Skeletal muscle tissue (tissue), 4 donors: ENCODE measurements around the gene DNAJC25. TPM values are rescaled to one million over a fixed set of nuclear protein-coding genes. Genes with fewer than 3 reads are reported as not detected.

ENCODE experiments used
- H3K27ac ChIP-seq: one replicate; pipeline ENCODE4 v1.7.0; 2013; ENCODE audit warnings: mild to moderate bottlenecking, low read depth, low read length, inconsistent platforms
- H3K27me3 ChIP-seq, 3 donors: one replicate each; pipeline ENCODE4 v1.7.0; 2013; ENCODE audit warnings: low read length in 3 of 3; ENCODE audit not compliant: control insufficient read depth in 3 of 3, insufficient read depth in 3 of 3
- H3K36me3 ChIP-seq, 3 donors: one replicate each; pipeline ENCODE4 v1.7.0; 2013; ENCODE audit warnings: low read length in 3 of 3; ENCODE audit not compliant: control insufficient read depth in 3 of 3, insufficient read depth in 3 of 3
- H3K4me1 ChIP-seq, 3 donors: one replicate each; pipeline ENCODE4 v1.7.0; 2013; ENCODE audit warnings: low read length in 3 of 3, mild to moderate bottlenecking in 3 of 3; ENCODE audit not compliant: control insufficient read depth in 3 of 3, insufficient read depth in 3 of 3
- H3K4me3 ChIP-seq, 3 donors: one replicate each; pipeline ENCODE4 v1.7.0; 2013; ENCODE audit warnings: low read length in 3 of 3
- H3K9ac ChIP-seq, 3 donors: one replicate each; pipeline ENCODE4 v1.7.0; 2013; ENCODE audit warnings: low read length in 3 of 3, mild to moderate bottlenecking in 3 of 3, moderate library complexity in 2 of 3, low read depth in 1 of 3
- H3K9me3 ChIP-seq, 3 donors: one replicate each; pipeline ENCODE4 v1.7.0; 2013; ENCODE audit warnings: low read length in 3 of 3; ENCODE audit not compliant: control insufficient read depth in 3 of 3
- total RNA-seq: library from RNA; depleted of rRNA; stranded (reverse); fragments of >200 nt; gene quantifications from one replicate; pipeline ENCODE4 v1.2.3, GENCODE V29; 2014
- donor health status: Osteomylitis.

Gene DNAJC25
- total RNA-seq, 1 donor from 2014 or later, result 2.1 TPM

DNA sequence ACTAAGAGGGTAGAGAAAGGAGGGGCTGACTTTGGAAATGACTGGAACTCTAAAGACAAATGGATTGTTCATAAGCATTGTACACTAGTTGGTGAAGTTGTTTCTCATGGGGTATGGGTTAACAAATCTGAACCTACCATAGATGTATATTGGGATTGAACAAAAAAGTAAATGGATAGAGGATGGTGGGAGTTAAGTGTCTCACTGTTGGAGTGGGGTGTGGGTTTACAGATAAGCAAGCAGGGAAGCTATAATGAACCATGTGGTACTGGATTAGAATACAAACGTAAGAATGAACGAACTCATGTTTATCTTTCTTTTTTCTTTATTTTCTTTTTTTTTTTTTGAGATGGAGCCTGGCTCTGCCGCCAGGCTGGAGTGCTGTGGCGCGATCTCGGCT lies 48.1 kb downstream of the DNAJC25 start:
- Histone ChIP-seq H3K36me3 (peaks cover 0 to 3% (median 0%) of the 10 kb centered on the region in 3 donors), H3K27ac (no peak overlapping the region), H3K9ac (no peak overlapping the region), H3K27me3 (no peaks in the 10 kb centered on the region), H3K9me3 (no peaks in the 10 kb centered on the region), H3K4me1 (no peaks in the 10 kb centered on the region), H3K4me3 (no peak overlapping the region)

DNA sequence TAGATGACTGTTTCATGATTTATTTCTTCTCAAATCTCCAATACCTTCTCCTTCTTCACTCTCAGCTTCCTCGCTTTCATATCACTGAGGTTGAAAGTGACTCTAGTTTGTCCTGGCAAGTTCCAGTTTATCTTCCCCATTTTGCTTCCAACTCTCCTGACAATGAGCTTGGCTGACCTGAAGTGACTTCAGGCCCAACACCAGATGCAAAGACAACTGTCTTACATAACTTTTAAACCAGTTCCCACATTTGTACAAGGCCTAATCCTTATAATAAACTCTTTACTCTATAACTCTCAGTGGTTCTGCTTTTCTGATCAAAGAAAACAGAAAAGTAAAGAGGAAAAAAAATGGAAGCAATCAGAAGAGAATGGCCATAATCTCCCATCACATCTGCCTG lies 52.3 kb downstream of the DNAJC25 start:
- no peaks in the 10 kb centered on the region for H3K36me3 ChIP-seq
- H3K4me1 ChIP-seq, result no peaks in the 10 kb centered on the region
- H3K27ac ChIP-seq, result no peak overlapping the region
- no peaks in the 10 kb centered on the region for H3K27me3 ChIP-seq
- H3K9ac ChIP-seq, result no peak overlapping the region
- no peaks in the 10 kb centered on the region for H3K9me3 ChIP-seq
- no peak overlapping the region for H3K4me3 ChIP-seq

DNA sequence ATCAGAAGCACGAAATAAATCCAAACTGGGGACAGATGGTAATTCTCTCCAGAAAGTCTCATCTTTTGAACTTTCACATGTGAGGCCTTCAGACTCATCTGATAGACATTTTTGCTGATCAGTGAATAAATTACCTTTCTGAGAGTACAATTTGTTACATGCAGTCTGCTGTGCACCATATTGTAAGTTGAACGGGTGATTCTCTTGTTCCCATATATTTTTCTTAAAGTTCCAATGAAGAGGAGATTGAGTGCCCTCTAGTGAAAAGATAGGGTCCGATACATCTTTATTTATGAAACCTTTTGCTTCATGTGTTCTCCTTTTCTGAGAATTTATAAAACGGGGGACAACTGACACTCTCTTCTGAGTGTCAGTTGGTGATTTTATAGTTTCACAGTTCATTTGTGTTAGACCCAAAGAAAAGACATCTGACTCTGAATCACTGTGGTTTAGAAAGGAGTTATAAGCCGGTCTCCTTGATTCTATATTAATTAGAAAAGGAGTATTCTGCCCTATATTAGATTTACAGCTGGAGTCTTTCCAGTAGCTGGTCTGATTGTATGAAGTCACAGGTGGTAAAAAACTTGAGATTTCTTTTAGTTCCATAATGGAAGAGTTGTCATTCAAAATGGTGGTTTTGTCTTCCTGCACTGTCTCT lies 60.7 kb downstream of the DNAJC25 start:
- H3K27me3 ChIP-seq, result no peaks in the 10 kb centered on the region
- H3K4me1 ChIP-seq, result no peaks in the 10 kb centered on the region
- H3K9me3 ChIP-seq, result no peaks in the 10 kb centered on the region

DNA sequence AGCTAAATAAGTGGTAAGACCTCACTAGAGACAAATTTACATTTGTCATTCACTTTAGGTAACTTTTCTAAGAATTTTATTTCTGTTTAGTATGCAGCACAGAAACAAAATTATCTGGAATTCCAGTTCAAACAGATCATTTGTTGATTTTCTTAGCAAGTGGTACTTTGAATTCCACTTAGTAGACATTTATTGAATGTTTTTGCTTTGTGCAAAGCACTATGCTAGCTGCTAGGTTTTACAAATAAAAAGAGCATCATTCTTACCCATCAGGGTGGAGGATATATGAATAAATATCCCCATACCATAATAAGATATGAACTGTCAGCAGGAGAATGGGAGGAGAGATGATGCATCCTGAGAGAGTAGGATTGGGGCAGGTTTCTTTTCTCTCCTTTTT lies 65.7 kb downstream of the DNAJC25 start:
- no peak overlapping the region for H3K4me3 ChIP-seq
- no peak overlapping the region for H3K9ac ChIP-seq
- H3K27me3 ChIP-seq, result no peaks in the 10 kb centered on the region
- H3K9me3 ChIP-seq, result no peaks in the 10 kb centered on the region
- no peaks in the 10 kb centered on the region for H3K36me3 ChIP-seq
- no peak overlapping the region for H3K27ac ChIP-seq
- no peaks in the 10 kb centered on the region for H3K4me1 ChIP-seq

More for the DNA sequence above, 60.7 kb downstream of the DNAJC25 start:
- Histone ChIP-seq H3K4me3 (no peak overlapping the region), H3K36me3 (no peaks in the 10 kb centered on the region), H3K27ac (no peak overlapping the region), H3K9ac (no peak overlapping the region)

DNA sequence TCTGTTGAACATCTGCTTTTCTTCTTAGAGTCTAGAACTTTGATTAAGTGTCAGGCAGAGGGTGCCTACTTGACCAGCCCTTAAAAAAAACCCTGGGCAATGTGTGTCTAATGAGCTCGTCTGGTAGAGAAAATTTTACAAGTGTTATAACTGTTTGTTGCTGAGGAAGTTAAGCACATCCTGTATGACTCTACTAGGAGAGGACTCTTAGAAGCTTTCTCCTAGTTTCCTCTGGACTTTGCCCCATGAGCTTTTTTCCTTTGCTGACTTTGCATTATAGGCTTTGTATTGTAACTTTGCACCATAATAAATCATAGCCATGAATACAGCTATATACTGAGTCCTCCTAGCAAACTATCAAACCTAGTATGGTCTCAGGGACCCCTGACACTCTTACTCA lies 69.6 kb downstream of the DNAJC25 start:
- Histone ChIP-seq H3K9me3 (no peaks in the 10 kb centered on the region), H3K4me3 (no peak overlapping the region), H3K4me1 (no peaks in the 10 kb centered on the region), H3K9ac (no peak overlapping the region), H3K27ac (no peak overlapping the region), H3K36me3 (no peaks in the 10 kb centered on the region), H3K27me3 (no peaks in the 10 kb centered on the region)

Other genes with a start within 250 kb of the DNAJC25 start
- gene ECPAS, start 147.0 kb upstream of the DNAJC25 start, total RNA-seq, result 162 TPM
- gene ZNF483, start 106.2 kb upstream of the DNAJC25 start, total RNA-seq, result 8.9 TPM
- 53.2 TPM for gene PTGR1, start 31.7 kb upstream of the DNAJC25 start, total RNA-seq
- 20.9 TPM for gene GNG10, start 30.3 kb downstream of the DNAJC25 start, total RNA-seq
- not detected for gene SHOC1, start 163.6 kb downstream of the DNAJC25 start, total RNA-seq